SK-N-SH treated with all-trans-retinoic acid at 6 μM for 48 hours (cell line): ENCODE measurements around the gene HOXC9.

Experiments used
- ATAC-seq: fragments of 200-7000 bp; cut with Tn5 transposase; 3 replicates; pipeline ENCODE4 v1.9.1; 2020; ENCODE audit warnings: mild to moderate bottlenecking, moderate library complexity
- BACH2 ChIP-seq: fragments of 250-450 bp; sonication (Bioruptor Pico); IDR thresholded peaks from 2 replicates; pipeline ENCODE4 v1.9.0; 2021; ENCODE audit warnings: mild to moderate bottlenecking, borderline replicate concordance
- CSDC2 ChIP-seq: fragments of 250-450 bp; sonication (Bioruptor Pico); IDR thresholded peaks from 2 replicates; pipeline ENCODE4 v1.5.0; 2020; ENCODE audit warnings: mild to moderate bottlenecking, moderate library complexity
- GLIS3 ChIP-seq: fragments of 250-450 bp; sonication (Bioruptor Pico); IDR thresholded peaks from 2 replicates; pipeline ENCODE4 v1.5.0; 2020; ENCODE audit warnings: mild to moderate bottlenecking, moderate library complexity
- OSR1 ChIP-seq: fragments of 250-450 bp; sonication (Bioruptor Pico); IDR thresholded peaks from 2 replicates; pipeline ENCODE4 v1.8.0; 2022; ENCODE audit warnings: moderate library complexity, mild to moderate bottlenecking, inconsistent platforms
- PATZ1 ChIP-seq: fragments of 250-450 bp; sonication (Bioruptor Pico); IDR thresholded peaks from 2 replicates; pipeline ENCODE4 v1.8.0; 2020; ENCODE audit warnings: mild to moderate bottlenecking, moderate library complexity, borderline replicate concordance
- POU6F1 ChIP-seq: fragments of 250-450 bp; sonication (Bioruptor Pico); IDR thresholded peaks from 2 replicates; pipeline ENCODE4 v1.8.0; 2021; ENCODE audit warnings: low read depth, mild to moderate bottlenecking, moderate library complexity, borderline replicate concordance
- PPARA ChIP-seq: fragments of 250-450 bp; sonication (Bioruptor Pico); IDR thresholded peaks from 2 replicates; pipeline ENCODE4 v1.5.0; 2020; ENCODE audit warnings: mild to moderate bottlenecking, borderline replicate concordance
- RARB ChIP-seq: fragments of 250-450 bp; sonication (Bioruptor Pico); IDR thresholded peaks from 2 replicates; pipeline ENCODE4 v1.8.0; 2021; ENCODE audit warnings: mild to moderate bottlenecking, moderate library complexity
- SNAI2 ChIP-seq: fragments of 250-450 bp; sonication (Bioruptor Pico); IDR thresholded peaks from 2 replicates; pipeline ENCODE4 v1.5.0; 2020; ENCODE audit warnings: mild to moderate bottlenecking, moderate library complexity
- TCF4 ChIP-seq: fragments of 250-450 bp; sonication (Bioruptor Pico); IDR thresholded peaks from 2 replicates; pipeline ENCODE4 v1.8.0; 2021; ENCODE audit warnings: mild to moderate bottlenecking, moderate library complexity, borderline replicate concordance
- TOX ChIP-seq: fragments of 250-450 bp; sonication (Bioruptor Pico); IDR thresholded peaks from 2 replicates; pipeline ENCODE4 v1.8.0; 2021; ENCODE audit warnings: mild to moderate bottlenecking, moderate library complexity, borderline replicate concordance
- TSHZ2 ChIP-seq: fragments of 250-450 bp; sonication (Bioruptor Pico); IDR thresholded peaks from 2 replicates; pipeline ENCODE4 v1.5.0; 2020; ENCODE audit warnings: mild to moderate bottlenecking, moderate library complexity
- ZC3H10 ChIP-seq: fragments of 250-450 bp; sonication (Bioruptor Pico); IDR thresholded peaks from 2 replicates; pipeline ENCODE4 v1.5.1; 2021; ENCODE audit warnings: mild to moderate bottlenecking, moderate library complexity
- ZFP3 ChIP-seq: fragments of 250-450 bp; sonication (Bioruptor Pico); IDR thresholded peaks from 2 replicates; pipeline ENCODE4 v1.5.0; 2020; ENCODE audit warnings: mild to moderate bottlenecking, moderate library complexity
- ZFP30 ChIP-seq: fragments of 450-650 bp; formaldehyde crosslinking; IDR thresholded peaks from 2 replicates; pipeline ENCODE4 v1.5.0; 2022; ENCODE audit warnings: mild to moderate bottlenecking, moderate library complexity
- ZNF70 ChIP-seq: fragments of 450-650 bp; formaldehyde crosslinking; IDR thresholded peaks from 2 replicates; pipeline ENCODE4 v1.5.0; 2020; ENCODE audit warnings: mild to moderate bottlenecking, moderate library complexity
- TF ChIP-seq, protein P1 (sequence below): fragments of 250-450 bp; sonication (Bioruptor Pico); IDR thresholded peaks from 2 replicates; pipeline ENCODE4 v1.5.1; 2021; ENCODE audit warnings: mild to moderate bottlenecking, moderate library complexity

HOXC9 gene

GRCh38 chr12:53952335-53952694, 47.6 kb upstream of the HOXC9 start:
- peak; percentile 56 for ATAC-seq
- TF ChIP-seq TOX (CRISPR knock-in tag) (no peak), POU6F1 (no peak), PATZ1 (CRISPR knock-in tag) (no peak), TCF4 (no peak), BACH2 (CRISPR knock-in tag) (no peak), OSR1 (CRISPR knock-in tag) (no peak), RARB (CRISPR knock-in tag) (no peak), ZFP30 (CRISPR knock-in tag) (no peak), SNAI2 (CRISPR knock-in tag) (no peak), TSHZ2 (CRISPR knock-in tag) (no peak), ZFP3 (CRISPR knock-in tag) (no peak), ZNF70 (CRISPR knock-in tag) (no peak), GLIS3 (CRISPR knock-in tag) (no peak), ZC3H10 (CRISPR knock-in tag) (no peak)
- TF ChIP-seq, protein P1, sequence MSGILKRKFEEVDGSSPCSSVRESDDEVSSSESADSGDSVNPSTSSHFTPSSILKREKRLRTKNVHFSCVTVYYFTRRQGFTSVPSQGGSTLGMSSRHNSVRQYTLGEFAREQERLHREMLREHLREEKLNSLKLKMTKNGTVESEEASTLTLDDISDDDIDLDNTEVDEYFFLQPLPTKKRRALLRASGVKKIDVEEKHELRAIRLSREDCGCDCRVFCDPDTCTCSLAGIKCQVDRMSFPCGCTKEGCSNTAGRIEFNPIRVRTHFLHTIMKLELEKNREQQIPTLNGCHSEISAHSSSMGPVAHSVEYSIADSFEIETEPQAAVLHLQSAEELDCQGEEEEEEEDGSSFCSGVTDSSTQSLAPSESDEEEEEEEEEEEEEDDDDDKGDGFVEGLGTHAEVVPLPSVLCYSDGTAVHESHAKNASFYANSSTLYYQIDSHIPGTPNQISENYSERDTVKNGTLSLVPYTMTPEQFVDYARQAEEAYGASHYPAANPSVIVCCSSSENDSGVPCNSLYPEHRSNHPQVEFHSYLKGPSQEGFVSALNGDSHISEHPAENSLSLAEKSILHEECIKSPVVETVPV (CRISPR knock-in tag): no peak

DNA sequence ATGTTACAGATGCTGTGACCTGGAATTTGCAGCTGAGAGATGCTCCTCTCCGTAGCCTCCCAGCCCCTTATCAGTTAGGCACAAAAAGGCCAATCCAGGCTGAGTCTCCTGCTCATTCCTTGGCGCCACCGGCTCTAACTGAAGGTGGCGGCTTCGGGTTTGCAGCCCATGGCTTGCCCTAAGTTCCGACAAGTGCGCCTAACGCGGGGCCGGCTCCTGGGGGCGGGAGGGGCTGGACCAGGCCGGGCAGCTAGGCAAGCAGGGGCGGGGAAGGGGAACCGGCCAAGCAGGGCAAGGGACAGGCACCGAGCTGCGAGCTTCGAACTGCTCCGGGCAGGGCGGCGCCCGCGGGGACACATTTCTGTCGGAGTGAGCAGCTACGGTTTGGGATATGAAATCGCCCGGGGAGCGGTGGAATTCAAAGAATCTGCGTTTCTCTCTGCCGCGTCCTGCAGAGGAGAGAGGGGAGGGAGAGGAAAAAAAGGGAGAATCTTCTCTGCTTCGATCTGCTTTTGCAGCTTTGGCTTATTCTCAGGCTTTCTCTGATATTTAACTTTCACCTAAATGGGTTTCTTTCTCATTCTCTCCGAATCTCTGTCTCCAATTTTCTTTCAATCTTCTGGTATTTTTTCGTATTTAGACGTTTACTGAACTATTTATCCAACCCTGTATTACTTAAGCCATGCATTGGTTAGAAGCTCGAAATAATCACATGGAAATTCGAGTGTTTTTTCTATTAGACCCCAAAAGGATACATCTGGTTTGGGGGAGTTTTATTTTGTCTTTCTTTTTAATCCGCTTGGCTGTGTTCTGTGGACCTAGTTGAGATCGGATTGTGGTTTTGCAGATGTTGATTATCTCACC, 46.9 kb upstream of the HOXC9 start:
- no peak; the same call in 2 of the 3 replicates for ATAC-seq
- no peak for TF ChIP-seq BACH2 (CRISPR knock-in tag)
- no peak for TF ChIP-seq ZFP3 (CRISPR knock-in tag)
- TF ChIP-seq ZNF70 (CRISPR knock-in tag): no peak
- TF ChIP-seq TCF4: no peak
- no peak for TF ChIP-seq PATZ1 (CRISPR knock-in tag)
- TF ChIP-seq RARB (CRISPR knock-in tag): no peak
- no peak for TF ChIP-seq ZFP30 (CRISPR knock-in tag)
- TF ChIP-seq POU6F1: no peak
- no peak for TF ChIP-seq GLIS3 (CRISPR knock-in tag)
- no peak for TF ChIP-seq CSDC2 (CRISPR knock-in tag)
- TF ChIP-seq TSHZ2 (CRISPR knock-in tag): no peak
- TF ChIP-seq PPARA (CRISPR knock-in tag): no peak
